Measurements from ENCODE around the gene C20orf202. TPM values are rescaled to one million over a fixed set of nuclear protein-coding genes. Genes with fewer than 3 reads are reported as not detected.
A peak's percentile ranks its signal among the peaks of the same experiment; 100 is the strongest.

The C20orf202 gene
- total RNA-seq, 1 experiment from 2014 or later, result 0.22 TPM

GRCh38 chr20:1224205-1224890, 21.1 kb downstream of the C20orf202 start:
- peak overlapping the region; percentile 8 for H3K4me3 Mint-ChIP-seq
- ChIA-PET POLR2A (no interaction called here), CTCF (no interaction called here)
- H3K27me3 Mint-ChIP-seq (ENCODE audit: low read depth), result peaks cover 83% of the 10 kb centered on the region
- H3K27ac Mint-ChIP-seq, result no peak overlapping the region
- peaks cover 24% of the 10 kb centered on the region for H3K9me3 Mint-ChIP-seq
- H3K4me1 Mint-ChIP-seq, result peaks cover 12% of the 10 kb centered on the region
- H3K36me3 Mint-ChIP-seq, result no peaks in the 10 kb centered on the region
- no peak for DNase-seq (ENCODE audit: low spot score)
- TF ChIP-seq JUN (CRISPR knock-in tag; IDR thresholded peaks at IDR 0.05) (no peak), OVOL2 (CRISPR knock-in tag; IDR thresholded peaks at IDR 0.05; ENCODE audit: borderline replicate concordance) (no peak), TCF7 (CRISPR knock-in tag; IDR thresholded peaks at IDR 0.05; ENCODE audit: low read depth) (no peak), ZNF396 (CRISPR knock-in tag; IDR thresholded peaks at IDR 0.05; ENCODE audit: borderline replicate concordance) (no peak), USF1 (CRISPR knock-in tag; IDR thresholded peaks at IDR 0.05) (no peak), CREM (CRISPR knock-in tag; IDR thresholded peaks at IDR 0.05) (no peak), JAZF1 (CRISPR knock-in tag; IDR thresholded peaks at IDR 0.05) (no peak), PREB (CRISPR knock-in tag; IDR thresholded peaks at IDR 0.05; ENCODE audit: borderline replicate concordance) (no peak), GTF2I (CRISPR knock-in tag; conservative IDR thresholded peaks at IDR 0.05) (no peak), ZNF121 (CRISPR knock-in tag; IDR thresholded peaks at IDR 0.05) (no peak), FOXK1 (CRISPR knock-in tag; IDR thresholded peaks at IDR 0.05) (no peak), RELA (CRISPR knock-in tag; IDR thresholded peaks at IDR 0.05; ENCODE audit: borderline replicate concordance) (no peak), ZNF219 (CRISPR knock-in tag; IDR thresholded peaks at IDR 0.05; ENCODE audit: borderline replicate concordance) (no peak), CREB1 (CRISPR knock-in tag; IDR thresholded peaks at IDR 0.05) (no peak)
- TF ChIP-seq, protein P1, sequence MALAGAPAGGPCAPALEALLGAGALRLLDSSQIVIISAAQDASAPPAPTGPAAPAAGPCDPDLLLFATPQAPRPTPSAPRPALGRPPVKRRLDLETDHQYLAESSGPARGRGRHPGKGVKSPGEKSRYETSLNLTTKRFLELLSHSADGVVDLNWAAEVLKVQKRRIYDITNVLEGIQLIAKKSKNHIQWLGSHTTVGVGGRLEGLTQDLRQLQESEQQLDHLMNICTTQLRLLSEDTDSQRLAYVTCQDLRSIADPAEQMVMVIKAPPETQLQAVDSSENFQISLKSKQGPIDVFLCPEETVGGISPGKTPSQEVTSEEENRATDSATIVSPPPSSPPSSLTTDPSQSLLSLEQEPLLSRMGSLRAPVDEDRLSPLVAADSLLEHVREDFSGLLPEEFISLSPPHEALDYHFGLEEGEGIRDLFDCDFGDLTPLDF (CRISPR knock-in tag; IDR thresholded peaks at IDR 0.05), result no peak
- TF ChIP-seq, protein P2, sequence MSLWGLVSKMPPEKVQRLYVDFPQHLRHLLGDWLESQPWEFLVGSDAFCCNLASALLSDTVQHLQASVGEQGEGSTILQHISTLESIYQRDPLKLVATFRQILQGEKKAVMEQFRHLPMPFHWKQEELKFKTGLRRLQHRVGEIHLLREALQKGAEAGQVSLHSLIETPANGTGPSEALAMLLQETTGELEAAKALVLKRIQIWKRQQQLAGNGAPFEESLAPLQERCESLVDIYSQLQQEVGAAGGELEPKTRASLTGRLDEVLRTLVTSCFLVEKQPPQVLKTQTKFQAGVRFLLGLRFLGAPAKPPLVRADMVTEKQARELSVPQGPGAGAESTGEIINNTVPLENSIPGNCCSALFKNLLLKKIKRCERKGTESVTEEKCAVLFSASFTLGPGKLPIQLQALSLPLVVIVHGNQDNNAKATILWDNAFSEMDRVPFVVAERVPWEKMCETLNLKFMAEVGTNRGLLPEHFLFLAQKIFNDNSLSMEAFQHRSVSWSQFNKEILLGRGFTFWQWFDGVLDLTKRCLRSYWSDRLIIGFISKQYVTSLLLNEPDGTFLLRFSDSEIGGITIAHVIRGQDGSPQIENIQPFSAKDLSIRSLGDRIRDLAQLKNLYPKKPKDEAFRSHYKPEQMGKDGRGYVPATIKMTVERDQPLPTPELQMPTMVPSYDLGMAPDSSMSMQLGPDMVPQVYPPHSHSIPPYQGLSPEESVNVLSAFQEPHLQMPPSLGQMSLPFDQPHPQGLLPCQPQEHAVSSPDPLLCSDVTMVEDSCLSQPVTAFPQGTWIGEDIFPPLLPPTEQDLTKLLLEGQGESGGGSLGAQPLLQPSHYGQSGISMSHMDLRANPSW (CRISPR knock-in tag; conservative IDR thresholded peaks at IDR 0.05; ENCODE audit: low read depth), result no peak
- TF ChIP-seq, protein P3, sequence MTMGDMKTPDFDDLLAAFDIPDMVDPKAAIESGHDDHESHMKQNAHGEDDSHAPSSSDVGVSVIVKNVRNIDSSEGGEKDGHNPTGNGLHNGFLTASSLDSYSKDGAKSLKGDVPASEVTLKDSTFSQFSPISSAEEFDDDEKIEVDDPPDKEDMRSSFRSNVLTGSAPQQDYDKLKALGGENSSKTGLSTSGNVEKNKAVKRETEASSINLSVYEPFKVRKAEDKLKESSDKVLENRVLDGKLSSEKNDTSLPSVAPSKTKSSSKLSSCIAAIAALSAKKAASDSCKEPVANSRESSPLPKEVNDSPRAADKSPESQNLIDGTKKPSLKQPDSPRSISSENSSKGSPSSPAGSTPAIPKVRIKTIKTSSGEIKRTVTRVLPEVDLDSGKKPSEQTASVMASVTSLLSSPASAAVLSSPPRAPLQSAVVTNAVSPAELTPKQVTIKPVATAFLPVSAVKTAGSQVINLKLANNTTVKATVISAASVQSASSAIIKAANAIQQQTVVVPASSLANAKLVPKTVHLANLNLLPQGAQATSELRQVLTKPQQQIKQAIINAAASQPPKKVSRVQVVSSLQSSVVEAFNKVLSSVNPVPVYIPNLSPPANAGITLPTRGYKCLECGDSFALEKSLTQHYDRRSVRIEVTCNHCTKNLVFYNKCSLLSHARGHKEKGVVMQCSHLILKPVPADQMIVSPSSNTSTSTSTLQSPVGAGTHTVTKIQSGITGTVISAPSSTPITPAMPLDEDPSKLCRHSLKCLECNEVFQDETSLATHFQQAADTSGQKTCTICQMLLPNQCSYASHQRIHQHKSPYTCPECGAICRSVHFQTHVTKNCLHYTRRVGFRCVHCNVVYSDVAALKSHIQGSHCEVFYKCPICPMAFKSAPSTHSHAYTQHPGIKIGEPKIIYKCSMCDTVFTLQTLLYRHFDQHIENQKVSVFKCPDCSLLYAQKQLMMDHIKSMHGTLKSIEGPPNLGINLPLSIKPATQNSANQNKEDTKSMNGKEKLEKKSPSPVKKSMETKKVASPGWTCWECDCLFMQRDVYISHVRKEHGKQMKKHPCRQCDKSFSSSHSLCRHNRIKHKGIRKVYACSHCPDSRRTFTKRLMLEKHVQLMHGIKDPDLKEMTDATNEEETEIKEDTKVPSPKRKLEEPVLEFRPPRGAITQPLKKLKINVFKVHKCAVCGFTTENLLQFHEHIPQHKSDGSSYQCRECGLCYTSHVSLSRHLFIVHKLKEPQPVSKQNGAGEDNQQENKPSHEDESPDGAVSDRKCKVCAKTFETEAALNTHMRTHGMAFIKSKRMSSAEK (CRISPR knock-in tag; IDR thresholded peaks at IDR 0.05; ENCODE audit: borderline replicate concordance), result no peak
- ATAC-seq, result no peak

Measured in WTC11 (cell line).